Subcutaneous adipose tissue (tissue), 4 donors: ENCODE data around the gene PCDH9. TPM values are rescaled to one million over a fixed set of nuclear protein-coding genes. Genes with fewer than 3 reads are reported as not detected.

ENCODE experiments used
- CTCF ChIP-seq: fragments of 450-650 bp; IDR thresholded peaks from one replicate; pipeline ENCODE4 v1.5.1; 2016; ENCODE audit warnings: low read depth, mild to moderate bottlenecking, control low read depth, antibody characterized with exemption, moderate library complexity
- total RNA-seq, 4 donors: library from RNA; depleted of rRNA; stranded (reverse); fragments of >200 nt; gene quantifications; one replicate each; pipeline ENCODE4 v1.1.0, GENCODE V29; 2016

The PCDH9 gene
- total RNA-seq, 4 donors from 2014 or later = 9.0 to 28.4 (median 12.0) TPM

DNA sequence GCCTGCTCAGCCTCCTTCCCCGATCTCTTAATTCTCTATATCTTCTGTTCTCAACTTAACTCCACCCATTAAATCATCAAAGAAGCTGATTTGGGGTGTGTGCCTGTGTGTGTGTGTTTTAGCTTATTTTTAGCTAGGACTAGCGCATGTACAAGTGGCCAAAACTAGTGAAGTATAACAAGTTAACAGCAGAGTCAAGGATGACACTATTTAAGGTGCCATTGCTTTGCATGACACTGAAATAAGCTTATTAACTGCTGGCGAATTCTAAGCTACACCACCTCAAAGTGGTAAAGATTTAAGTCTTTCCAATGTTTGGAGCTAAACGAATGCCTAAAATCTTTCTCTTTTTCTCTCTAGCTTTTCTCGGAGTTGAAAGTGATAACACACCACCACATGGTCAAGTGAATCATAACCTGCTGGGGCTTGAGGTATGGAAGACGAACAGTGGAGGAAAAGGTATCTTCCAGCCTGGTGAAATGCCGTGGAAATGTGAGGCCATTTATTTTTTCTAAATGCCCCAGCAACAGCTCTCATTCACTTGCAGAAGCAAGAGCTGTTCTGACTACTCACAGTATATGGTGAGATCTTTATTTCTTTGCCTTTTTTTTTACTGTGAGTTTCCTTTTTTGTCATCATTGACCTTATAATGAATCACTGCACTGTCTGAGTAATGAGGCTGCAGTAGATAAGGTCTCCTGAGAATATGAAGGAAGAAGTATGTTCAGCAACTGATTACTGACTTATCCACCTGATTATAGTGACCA lies 570.3 kb downstream of the PCDH9 start:
- TF ChIP-seq CTCF = no peak

- TF ChIP-seq CTCF = no peak
Measured at GRCh38 chr13:66659286-66659685, 570.9 kb downstream of the PCDH9 start.

DNA sequence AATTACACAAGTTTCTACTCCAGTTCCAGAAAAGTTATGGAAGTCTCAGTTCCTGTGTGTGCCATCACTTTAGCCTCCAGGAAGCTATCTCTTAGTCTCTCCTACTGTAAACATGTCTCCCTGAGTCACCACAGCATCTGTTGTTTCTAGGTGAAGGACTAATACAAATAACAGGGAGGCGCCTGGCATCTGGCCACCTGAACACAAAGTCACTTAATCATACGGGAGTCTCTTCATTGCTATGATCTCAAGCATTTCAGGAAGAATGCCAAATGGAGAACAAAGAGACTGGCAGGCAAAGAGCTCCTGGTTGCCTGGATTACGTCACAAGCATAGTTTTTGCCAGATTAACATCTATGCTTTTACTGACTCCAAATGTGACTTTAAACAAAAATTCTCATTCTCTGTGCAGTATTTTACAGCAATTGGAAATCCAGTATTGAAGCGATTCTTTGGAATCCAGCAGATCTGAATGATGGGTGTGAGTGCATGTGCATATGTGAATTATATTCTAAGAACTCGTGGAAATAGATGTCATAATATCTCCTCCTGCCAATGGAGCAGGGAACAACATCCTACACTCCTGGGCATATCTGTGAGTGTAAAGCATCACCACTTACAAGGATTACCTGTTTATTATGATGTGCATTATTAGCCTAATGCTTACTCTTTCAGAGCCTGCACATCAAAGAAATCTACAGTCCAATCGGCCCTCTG lies 572.8 kb downstream of the PCDH9 start:
- TF ChIP-seq CTCF = no peak

DNA sequence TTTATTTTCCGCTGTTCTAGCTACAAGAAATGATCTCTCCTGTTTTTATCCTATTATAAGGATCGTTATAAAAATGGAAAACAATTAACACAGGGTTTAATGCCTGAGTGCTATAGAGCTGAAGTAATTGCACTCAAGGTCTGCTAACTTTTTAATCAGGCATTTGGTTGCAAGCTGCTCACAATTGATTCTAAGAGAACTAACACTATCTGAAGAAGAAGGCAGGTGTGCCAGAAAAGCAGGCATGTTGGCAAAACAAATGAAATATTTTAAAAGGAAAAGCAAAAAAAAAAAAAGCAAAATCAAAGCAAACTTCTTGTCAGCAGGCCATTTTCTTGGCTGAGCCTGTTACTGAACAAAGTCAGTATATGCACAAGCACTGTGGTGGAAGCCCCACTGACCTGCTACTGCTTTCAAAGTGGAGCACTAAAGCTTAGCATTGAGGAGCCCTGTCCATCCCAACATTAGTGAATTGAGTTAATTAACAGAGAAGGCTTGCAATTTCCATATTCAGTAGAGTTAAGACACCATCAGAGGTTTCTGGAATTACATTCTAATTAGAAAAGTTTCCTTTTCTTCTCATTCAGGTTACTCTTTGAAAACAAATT lies 574.2 kb downstream of the PCDH9 start:
- no peak for TF ChIP-seq CTCF

DNA sequence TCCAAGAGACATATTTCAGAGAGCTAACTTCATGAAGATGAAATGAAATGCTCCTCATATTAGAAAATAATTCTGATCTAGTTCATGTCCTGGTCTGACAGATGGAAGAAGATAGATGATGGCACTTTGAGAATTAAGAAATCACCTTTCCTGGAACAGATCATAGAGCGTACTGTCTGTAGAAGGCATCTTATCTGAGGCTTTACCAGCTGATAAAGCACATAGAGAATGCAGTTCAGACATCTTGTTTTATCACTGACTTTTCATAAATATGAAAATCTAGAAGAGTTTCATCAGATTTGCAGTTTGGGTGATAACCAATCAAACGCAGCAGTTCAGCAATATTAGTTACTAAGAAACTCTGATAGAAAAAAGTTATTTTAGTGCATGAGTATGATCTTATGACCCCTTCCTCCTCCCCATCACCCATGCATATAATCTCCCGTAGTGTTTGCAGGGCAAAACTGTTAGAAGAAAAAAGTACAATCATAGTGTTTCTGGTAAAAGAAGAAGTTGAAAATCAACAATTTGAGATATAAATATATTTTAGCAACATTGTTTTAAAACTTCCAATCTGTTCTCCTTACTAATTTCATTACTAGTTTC lies 585.2 kb downstream of the PCDH9 start:
- no peak for TF ChIP-seq CTCF

DNA sequence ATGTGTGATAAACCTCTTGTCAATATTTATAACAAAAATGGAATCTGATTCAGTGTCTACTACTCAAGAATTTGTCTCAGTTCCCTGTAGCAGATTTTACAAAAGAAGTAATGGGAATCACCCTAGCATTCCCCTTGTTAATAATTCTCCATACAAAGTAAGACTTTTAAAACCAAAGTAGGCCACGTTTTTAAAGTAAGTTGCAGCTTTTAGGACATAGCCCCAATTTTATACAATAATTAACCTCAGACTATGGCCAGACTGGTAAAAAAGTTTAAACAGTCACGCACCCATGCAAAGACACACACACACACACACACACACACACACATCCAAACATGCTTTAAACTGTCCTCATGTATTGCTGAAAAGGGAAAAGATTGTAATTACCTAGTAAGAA lies 589.9 kb downstream of the PCDH9 start:
- TF ChIP-seq CTCF = no peak

DNA sequence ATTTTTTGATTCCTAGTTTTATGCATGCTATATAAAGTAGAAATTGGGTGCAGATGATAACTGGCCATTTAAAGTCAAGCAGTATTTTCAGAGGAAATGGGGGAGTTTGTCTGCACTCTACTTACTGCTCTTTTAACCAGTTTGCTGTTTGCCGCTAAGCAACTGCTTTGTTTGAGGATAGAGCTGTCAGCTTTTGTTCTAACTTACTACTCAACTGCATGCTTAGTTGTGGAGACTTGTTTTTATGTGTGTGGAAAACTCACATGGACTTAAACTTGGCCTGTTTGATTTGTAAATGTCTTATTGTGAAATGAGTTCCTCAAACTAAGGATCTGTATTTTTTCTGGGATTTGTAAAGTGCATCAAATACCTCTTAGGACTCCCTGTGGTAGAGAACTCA lies 591.1 kb downstream of the PCDH9 start:
- TF ChIP-seq CTCF = no peak
